ENCODE results near the gene SH3YL1. TPM values are rescaled to one million over a fixed set of nuclear protein-coding genes. Genes with fewer than 3 reads are reported as not detected.

Gene SH3YL1
- total and polyA plus RNA-seq, 9 donors: 35.3 to 117 (median 53.1) TPM

GRCh38 chr2:237878-238277 lies 26.0 kb downstream of the SH3YL1 start:
- DNase-seq: no peak
- Histone ChIP-seq H3K36me3 (no peaks in the 10 kb centered on the region), H3K27me3 (no peaks in the 10 kb centered on the region), H3K9me3 (no peaks in the 10 kb centered on the region), H3K4me3 (no peak overlapping the region), H3K4me1 (ENCODE audit: insufficient read depth) (no peaks in the 10 kb centered on the region), H3K27ac (no peak overlapping the region)
- TF ChIP-seq POLR2A (IDR thresholded peaks at IDR 0.05) (no peak), CTCF (IDR thresholded peaks at IDR 0.05) (no peak), EP300 (IDR thresholded peaks at IDR 0.05) (no peak)
- intact Hi-C loops (cut with DNase I): no loop called here
- 69 to 77% (median 73%) methylated on average over 6 of the region's 6 CpGs for WGBS, 3 donors

- no peaks in the 10 kb centered on the region for H3K9me3 ChIP-seq
- intact Hi-C loops (cut with DNase I): no loop called here
- H3K36me3 ChIP-seq: no peaks in the 10 kb centered on the region
- H3K4me3 ChIP-seq: no peak overlapping the region
- WGBS, 3 donors: 56 to 84% (median 80%) methylated on average over 6 of the region's 6 CpGs
- no peaks in the 10 kb centered on the region for H3K4me1 ChIP-seq (ENCODE audit: insufficient read depth)
- no peaks in the 10 kb centered on the region for H3K27me3 ChIP-seq
- H3K27ac ChIP-seq: no peak overlapping the region
- DNase-seq: no peak
- TF ChIP-seq EP300 (IDR thresholded peaks at IDR 0.05) (no peak), CTCF (IDR thresholded peaks at IDR 0.05) (no peak), POLR2A (IDR thresholded peaks at IDR 0.05) (no peak)
These were observed 26.8 kb downstream of the SH3YL1 start for GRCh38 chr2:236993-237539.

- 93 to 95% (median 94%) methylated on average over 4 of the region's 4 CpGs for WGBS, 3 donors
- no peaks in the 10 kb centered on the region for H3K27me3 ChIP-seq
- H3K9me3 ChIP-seq: no peaks in the 10 kb centered on the region
- H3K36me3 ChIP-seq: no peaks in the 10 kb centered on the region
- no peak overlapping the region for H3K27ac ChIP-seq
- no peak for DNase-seq
- no peak overlapping the region for H3K4me3 ChIP-seq
- intact Hi-C loops (cut with DNase I): no loop called here
- TF ChIP-seq POLR2A (IDR thresholded peaks at IDR 0.05): no peak
- TF ChIP-seq CTCF (IDR thresholded peaks at IDR 0.05): no peak
- TF ChIP-seq EP300 (IDR thresholded peaks at IDR 0.05): no peak
- no peaks in the 10 kb centered on the region for H3K4me1 ChIP-seq (ENCODE audit: insufficient read depth)
These were observed 29.4 kb downstream of the SH3YL1 start for GRCh38 chr2:234421-234820.

DNA sequence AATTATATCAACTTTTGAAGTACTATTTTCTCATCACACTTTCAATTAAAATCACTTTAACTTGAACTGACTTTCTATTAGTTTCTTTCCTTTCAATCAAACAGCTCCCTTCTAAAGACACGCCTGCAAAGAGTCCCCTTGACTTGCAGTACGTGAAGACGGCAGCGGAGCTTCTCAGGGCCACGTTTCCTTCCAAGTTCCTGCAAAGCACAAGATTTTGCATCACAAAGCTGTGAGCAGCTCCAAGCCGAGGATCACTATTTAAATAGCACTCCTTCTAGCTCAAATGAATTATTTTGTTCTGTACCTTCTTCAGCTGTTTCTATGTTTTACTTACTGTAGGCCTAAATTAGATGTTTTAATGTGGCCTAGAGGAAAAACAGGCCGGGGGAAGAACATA lies 30.8 kb downstream of the SH3YL1 start:
- no peaks in the 10 kb centered on the region for H3K4me1 ChIP-seq (ENCODE audit: insufficient read depth)
- no peak for DNase-seq
- intact Hi-C loops (cut with DNase I): no loop called here
- TF ChIP-seq EP300 (IDR thresholded peaks at IDR 0.05) (no peak), CTCF (IDR thresholded peaks at IDR 0.05) (no peak)
- WGBS, 3 donors: 81 to 90% (median 84%) methylated on average over 7 of the region's 7 CpGs
- H3K36me3 ChIP-seq: no peaks in the 10 kb centered on the region
- H3K9me3 ChIP-seq: no peaks in the 10 kb centered on the region
- no peaks in the 10 kb centered on the region for H3K27me3 ChIP-seq
- H3K4me3 ChIP-seq: no peak overlapping the region
- no peak overlapping the region for H3K27ac ChIP-seq

All from ovary (tissue), 9 donors.